Mucosa of descending colon (tissue), 3 donors: ENCODE data around the gene KSR2. TPM values are rescaled to one million over a fixed set of nuclear protein-coding genes. Genes with fewer than 3 reads are reported as not detected.

Experiments
- ATAC-seq: fragments of 200-7000 bp; cut with Tn5 transposase; one replicate; pipeline ENCODE4 v1.9.1; 2020; ENCODE audit warnings: mild to moderate bottlenecking, moderate library complexity
- DNase-seq, 3 donors: peaks; one replicate each; pipeline ENCODE4 v3.0.0-alpha.2; 2020
- H3K36me3 ChIP-seq: fragments of 200-600 bp; one replicate; pipeline ENCODE4 v1.8.0; 2021; ENCODE audit warnings: low read depth, mild to moderate bottlenecking
- H3K4me1 ChIP-seq: fragments of 200-600 bp; one replicate; pipeline ENCODE4 v1.8.0; 2021; ENCODE audit warnings: low read depth, mild to moderate bottlenecking
- H3K4me3 ChIP-seq: fragments of 200-600 bp; one replicate; pipeline ENCODE4 v1.8.0; 2021; ENCODE audit warnings: mild to moderate bottlenecking
- H3K9me3 ChIP-seq: fragments of 200-600 bp; one replicate; pipeline ENCODE4 v1.8.0; 2021; ENCODE audit warnings: mild to moderate bottlenecking
- CTCF ChIP-seq: fragments of 200-600 bp; IDR thresholded peaks from one replicate; pipeline ENCODE4 v1.8.0; 2022; ENCODE audit warnings: antibody characterized with exemption, mild to moderate bottlenecking
- intact Hi-C, 2 donors: fragments of 100-400 bp; cut with DNase I in 1 of 2; cut with micrococcal nuclease in 1 of 2; formaldehyde crosslinking; loops; one replicate each; pipeline versions ENCODE4 v1.11.0 to v1.11.1; 2022; cut with DNase I, micrococcal nuclease
- total RNA-seq, 3 donors: library from RNA; stranded (reverse); fragmentation: NEBNext Ultra II Directional in 2 of 3; extraction: Animal tissue kit (Norgen Biotek cat#: 25700) in 2 of 3; gene quantifications; one replicate each; pipeline versions ENCODE4 v1.2.1 to v1.2.4, GENCODE V29; 2021 to 2023
- donor health status: DM: no; HTN: no; CAD: no; lungs with moderate emphysema.
- donor health status: DM: no; HTN: no; CAD: no.
- donor health status: DM: no; HTN: yes; CAD: no.

The KSR2 gene
- total RNA-seq, 3 donors from 2014 or later, result 1.4 to 2.8 (median 2.5) TPM

GRCh38 chr12:117486840-117487659, 481.7 kb downstream of the KSR2 start:
- no peak for TF ChIP-seq CTCF
- intact Hi-C loops, result no loop called here
- ATAC-seq (no peak), DNase-seq (no peak)
- Histone ChIP-seq H3K4me3 (no peak overlapping the region), H3K9me3 (no peaks in the 10 kb centered on the region), H3K36me3 (no peaks in the 10 kb centered on the region), H3K4me1 (no peaks in the 10 kb centered on the region)

GRCh38 chr12:117485984-117486839, 482.6 kb downstream of the KSR2 start:
- TF ChIP-seq CTCF, result no peak

GRCh38 chr12:117484901-117485300, 483.9 kb downstream of the KSR2 start:
- no peak for TF ChIP-seq CTCF
- Histone ChIP-seq H3K4me3 (no peak overlapping the region), H3K9me3 (no peaks in the 10 kb centered on the region), H3K4me1 (no peaks in the 10 kb centered on the region), H3K36me3 (no peaks in the 10 kb centered on the region)
- intact Hi-C loops, result no loop called here
- no peak for ATAC-seq
- no peak for DNase-seq

More at GRCh38 chr12:117485984-117486839, 482.6 kb downstream of the KSR2 start:
- DNase-seq (no peak), ATAC-seq (no peak)
- no peaks in the 10 kb centered on the region for H3K9me3 ChIP-seq
- H3K4me1 ChIP-seq, result no peaks in the 10 kb centered on the region
- no peak overlapping the region for H3K4me3 ChIP-seq
- no peaks in the 10 kb centered on the region for H3K36me3 ChIP-seq
- intact Hi-C loops, result no loop called here

- no peak for DNase-seq
- H3K4me3 ChIP-seq, result no peak overlapping the region
- no peaks in the 10 kb centered on the region for H3K4me1 ChIP-seq
- no peak for ATAC-seq
- TF ChIP-seq CTCF, result no peak
- intact Hi-C loops, result no loop called here
- H3K36me3 ChIP-seq, result no peaks in the 10 kb centered on the region
- H3K9me3 ChIP-seq, result no peaks in the 10 kb centered on the region
Measured at GRCh38 chr12:117483501-117483900, 485.3 kb downstream of the KSR2 start.

- intact Hi-C loops, result no loop called here
- no peaks in the 10 kb centered on the region for H3K4me1 ChIP-seq
- DNase-seq (no peak), ATAC-seq (no peak)
- no peak for TF ChIP-seq CTCF
- H3K4me3 ChIP-seq, result no peak overlapping the region
- H3K9me3 ChIP-seq, result no peaks in the 10 kb centered on the region
- no peaks in the 10 kb centered on the region for H3K36me3 ChIP-seq
Measured at GRCh38 chr12:117481470-117481869, 487.3 kb downstream of the KSR2 start.
